Ectodermal cell (in vitro differentiated cells): ENCODE results near the gene PREX1.

Experiments used
- H3K27ac ChIP-seq: 2 replicates; pipeline ENCODE4 v1.7.0; 2013; ENCODE audit warnings: mild to moderate bottlenecking, low read depth, low read length; ENCODE audit not compliant: insufficient read depth, poor library complexity, severe bottlenecking
- H3K27me3 ChIP-seq: 2 replicates; pipeline ENCODE4 v1.7.0; 2013; ENCODE audit warnings: mild to moderate bottlenecking, low read length; ENCODE audit not compliant: insufficient read depth, control insufficient read depth, poor library complexity, severe bottlenecking
- H3K36me3 ChIP-seq: one replicate; pipeline ENCODE4 v1.7.0; 2013; ENCODE audit warnings: low read length; ENCODE audit not compliant: control insufficient read depth, insufficient read depth
- H3K4me1 ChIP-seq: one replicate; pipeline ENCODE4 v1.7.0; 2013; ENCODE audit warnings: low read length; ENCODE audit not compliant: control insufficient read depth, insufficient read depth
- H3K4me3 ChIP-seq: 2 replicates; pipeline ENCODE4 v1.7.0; 2013; ENCODE audit warnings: low read depth, low read length, control low read depth; ENCODE audit not compliant: insufficient read depth
- H3K9me3 ChIP-seq: 2 replicates; pipeline ENCODE4 v1.7.0; 2013; ENCODE audit warnings: mild to moderate bottlenecking, low read length, moderate library complexity; ENCODE audit not compliant: control insufficient read depth
- WGBS, 2 experiments: methylation state at CpG; one replicate each; pipeline ENCODE4 v1.1.7; 2013; ENCODE audit warnings: missing lambda C conversion rate in 2 of 2; 5-methylcytosine and 5-hydroxymethylcytosine counted together

Gene PREX1

GRCh38 chr20:48709744-48710143, 118.1 kb downstream of the PREX1 start:
- no peaks in the 10 kb centered on the region for H3K9me3 ChIP-seq
- H3K36me3 ChIP-seq, result no peaks in the 10 kb centered on the region
- H3K27ac ChIP-seq, result no peak overlapping the region
- H3K27me3 ChIP-seq, result no peaks in the 10 kb centered on the region
- no peaks in the 10 kb centered on the region for H3K4me1 ChIP-seq
- 89 to 93% methylated on average over 4 of the region's 4 CpGs for WGBS, 2 experiments
- H3K4me3 ChIP-seq, result no peak overlapping the region

GRCh38 chr20:48709058-48709691, 118.6 kb downstream of the PREX1 start:
- 92 to 95% methylated on average over 18 of the region's 18 CpGs for WGBS, 2 experiments
- no peak overlapping the region for H3K4me3 ChIP-seq
- H3K36me3 ChIP-seq, result no peaks in the 10 kb centered on the region
- no peaks in the 10 kb centered on the region for H3K9me3 ChIP-seq
- H3K4me1 ChIP-seq, result no peaks in the 10 kb centered on the region
- H3K27me3 ChIP-seq, result no peaks in the 10 kb centered on the region
- no peak overlapping the region for H3K27ac ChIP-seq

- Histone ChIP-seq H3K4me1 (no peaks in the 10 kb centered on the region), H3K9me3 (no peaks in the 10 kb centered on the region), H3K27ac (no peak overlapping the region), H3K27me3 (no peaks in the 10 kb centered on the region), H3K36me3 (no peaks in the 10 kb centered on the region), H3K4me3 (no peak overlapping the region)
- WGBS, 2 experiments, result 85 to 91% methylated on average over 11 of the region's 11 CpGs
Measured at GRCh38 chr20:48708630-48709029, 119.2 kb downstream of the PREX1 start.

GRCh38 chr20:48708116-48708515, 119.7 kb downstream of the PREX1 start:
- no peaks in the 10 kb centered on the region for H3K9me3 ChIP-seq
- WGBS, 2 experiments, result 90 to 95% methylated on average over 7 of the region's 7 CpGs
- H3K4me1 ChIP-seq, result no peaks in the 10 kb centered on the region
- H3K27ac ChIP-seq, result no peak overlapping the region
- no peaks in the 10 kb centered on the region for H3K27me3 ChIP-seq
- H3K36me3 ChIP-seq, result no peaks in the 10 kb centered on the region
- H3K4me3 ChIP-seq, result no peak overlapping the region

GRCh38 chr20:48706710-48707365, 121.0 kb downstream of the PREX1 start:
- H3K27me3 ChIP-seq, result no peaks in the 10 kb centered on the region
- H3K4me3 ChIP-seq, result no peak overlapping the region
- H3K4me1 ChIP-seq, result no peaks in the 10 kb centered on the region
- no peaks in the 10 kb centered on the region for H3K36me3 ChIP-seq
- H3K27ac ChIP-seq, result no peak overlapping the region
- H3K9me3 ChIP-seq, result no peaks in the 10 kb centered on the region
- 91 to 94% methylated on average over 12 of the region's 12 CpGs for WGBS, 2 experiments

- Histone ChIP-seq H3K27me3 (no peaks in the 10 kb centered on the region), H3K9me3 (no peaks in the 10 kb centered on the region), H3K4me1 (no peaks in the 10 kb centered on the region), H3K27ac (no peak overlapping the region), H3K4me3 (no peak overlapping the region), H3K36me3 (no peaks in the 10 kb centered on the region)
- WGBS, 2 experiments, result 95 to 96% methylated on average over 2 of the region's 2 CpGs
Measured at GRCh38 chr20:48706116-48706656, 121.6 kb downstream of the PREX1 start.

- H3K4me1 ChIP-seq, result no peaks in the 10 kb centered on the region
- H3K27me3 ChIP-seq, result no peaks in the 10 kb centered on the region
- H3K9me3 ChIP-seq, result no peaks in the 10 kb centered on the region
- H3K36me3 ChIP-seq, result no peaks in the 10 kb centered on the region
- H3K4me3 ChIP-seq, result no peak overlapping the region
- 91 to 94% methylated on average over 8 of the region's 8 CpGs for WGBS, 2 experiments
- no peak overlapping the region for H3K27ac ChIP-seq
Measured at GRCh38 chr20:48705240-48706115, 122.3 kb downstream of the PREX1 start.

- Histone ChIP-seq H3K27ac (no peak overlapping the region), H3K4me1 (no peaks in the 10 kb centered on the region)
- WGBS, 2 experiments, result 92 to 95% methylated on average over 10 of the region's 10 CpGs
Measured at GRCh38 chr20:48704761-48705160, 123.0 kb downstream of the PREX1 start.

GRCh38 chr20:48703511-48704219, 124.1 kb downstream of the PREX1 start:
- Histone ChIP-seq H3K27ac (no peak overlapping the region), H3K4me1 (peaks cover under 1% of the 10 kb centered on the region), H3K36me3 (no peaks in the 10 kb centered on the region), H3K9me3 (no peaks in the 10 kb centered on the region), H3K27me3 (no peaks in the 10 kb centered on the region), H3K4me3 (no peak overlapping the region)
- WGBS, 2 experiments, result 94% methylated on average over 15 of the region's 15 CpGs

More at GRCh38 chr20:48704761-48705160, 123.0 kb downstream of the PREX1 start:
- Histone ChIP-seq H3K4me3 (no peak overlapping the region), H3K27me3 (no peaks in the 10 kb centered on the region), H3K9me3 (no peaks in the 10 kb centered on the region), H3K36me3 (no peaks in the 10 kb centered on the region)
